Loucy (cell line): ENCODE measurements around the gene ANKRD45.

Experiments used
- CTCF ChIP-seq: fragments of 200-600 bp; sonication (generic); conservative IDR thresholded peaks from 2 replicates; pipeline ENCODE4 v1.5.1; 2014; ENCODE audit warnings: mild to moderate bottlenecking, antibody characterized with exemption, low read length
- EZH2phosphoT487 ChIP-seq: fragments of 200-600 bp; IDR thresholded peaks from 2 replicates; pipeline ENCODE4 v1.6.1; 2018; ENCODE audit warnings: antibody characterized with exemption, mild to moderate bottlenecking, moderate library complexity, borderline replicate concordance

- TF ChIP-seq CTCF (no peak), EZH2phosphoT487 (no peak)
Observed at GRCh38 chr1:173663159-173663558, 6.5 kb downstream of the ANKRD45 start.
